HG03558 (cell line): ENCODE data around the gene FCMR.

ENCODE experiments used
- ATAC-seq: cut with Tn5 transposase; IDR thresholded peaks from one replicate; pipeline ENCODE4 v1.9.1; 2021; ENCODE audit warnings: moderate number of reproducible peaks; ENCODE audit not compliant: unreplicated experiment; ENCODE audit errors: extremely low read depth

FCMR gene

DNA sequence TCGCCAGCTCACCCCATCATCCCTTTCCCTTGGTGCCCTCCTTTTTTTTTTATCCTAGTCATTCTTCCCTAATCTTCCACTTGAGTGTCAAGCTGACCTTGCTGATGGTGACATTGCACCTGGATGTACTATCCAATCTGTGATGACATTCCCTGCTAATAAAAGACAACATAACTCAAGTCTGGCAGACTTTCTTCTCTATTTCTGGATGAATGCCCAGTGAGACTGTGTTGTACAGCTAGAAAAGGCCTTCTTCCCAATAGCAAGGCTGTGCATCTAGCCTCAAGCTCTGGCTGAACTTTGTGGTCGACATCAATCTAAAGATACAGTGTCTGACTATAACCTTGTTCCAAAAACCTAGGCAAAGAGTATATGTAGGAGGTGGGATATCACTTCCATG lies 18.1 kb downstream of the FCMR start:
- no peak for ATAC-seq

DNA sequence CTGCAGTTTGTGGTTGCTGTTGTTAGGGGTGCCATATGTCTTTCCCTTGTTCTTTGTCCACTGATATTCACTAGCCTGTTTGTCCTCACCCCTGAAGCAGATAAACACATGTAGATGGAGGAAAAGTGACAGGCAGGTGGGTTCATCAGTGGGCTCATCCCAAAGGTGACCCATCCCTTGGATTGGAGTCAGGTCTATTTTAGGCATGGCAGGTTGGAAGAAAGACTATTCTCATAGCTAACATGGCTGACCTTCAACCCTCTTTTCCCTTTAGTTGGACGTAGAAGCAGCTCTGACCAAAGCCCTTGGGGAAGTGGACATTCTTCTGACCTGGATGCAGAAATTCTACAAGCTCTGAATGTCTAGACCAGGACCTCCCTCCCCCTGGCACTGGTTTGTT lies 19.0 kb downstream of the FCMR start:
- no peak for ATAC-seq

DNA sequence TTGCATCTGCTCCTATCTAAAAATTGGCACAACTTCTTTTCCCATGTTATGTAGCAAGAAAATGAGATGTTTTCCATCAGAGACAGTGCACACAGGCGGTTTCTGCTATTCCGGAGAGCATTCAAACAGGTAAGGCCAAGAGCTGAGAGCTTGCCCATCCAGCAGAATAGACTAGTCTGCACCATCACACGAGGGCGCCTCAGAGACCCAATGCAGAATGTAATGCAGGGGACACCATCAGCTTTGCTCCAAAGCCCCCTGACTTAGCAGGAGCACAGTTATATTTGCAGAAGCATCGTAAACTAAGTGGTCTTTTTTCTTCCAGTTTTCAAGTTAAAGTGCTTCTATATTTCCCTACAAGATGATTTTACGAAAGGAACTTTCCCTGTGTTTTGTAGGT lies 19.8 kb downstream of the FCMR start:
- ATAC-seq: no peak

DNA sequence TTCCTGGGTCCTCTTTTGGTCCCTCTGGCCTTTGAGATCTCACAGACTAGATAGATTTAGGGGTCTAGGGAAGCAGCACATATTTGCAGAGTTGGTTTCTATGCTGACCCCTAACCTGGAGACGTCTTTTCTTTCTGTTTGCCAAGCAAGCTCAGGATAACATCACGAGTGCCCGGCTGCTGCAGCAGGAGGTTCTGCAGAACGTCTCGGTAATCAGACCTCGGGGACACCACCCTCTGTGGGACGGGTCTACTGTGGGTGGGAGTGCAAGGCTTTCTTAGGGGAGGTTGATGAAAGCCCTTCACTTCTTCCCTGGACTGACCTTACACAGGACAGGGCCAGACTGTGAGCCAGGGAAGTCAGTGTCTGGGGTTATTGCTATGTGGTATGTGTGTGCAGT lies 21.6 kb downstream of the FCMR start:
- ATAC-seq: no peak

DNA sequence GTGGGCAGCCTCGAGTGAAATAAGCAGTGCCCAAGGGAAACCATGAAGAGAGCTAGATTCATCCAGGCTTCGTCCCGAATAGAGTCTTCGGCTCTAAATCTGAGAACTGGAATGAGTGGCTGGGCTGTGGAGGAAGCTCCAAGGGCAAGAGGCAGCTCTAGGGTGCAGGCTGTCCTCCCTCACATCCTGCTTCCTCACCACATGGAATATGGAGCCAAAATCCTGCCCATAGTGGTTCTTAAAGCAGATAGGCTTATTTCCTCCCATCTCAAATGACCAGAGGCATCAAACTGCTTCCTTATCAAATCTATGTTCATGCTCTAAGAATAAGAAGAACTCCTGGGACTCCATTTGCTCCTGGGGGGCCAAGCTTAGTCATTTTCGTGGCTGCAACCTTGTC lies 22.0 kb downstream of the FCMR start:
- no peak for ATAC-seq

DNA sequence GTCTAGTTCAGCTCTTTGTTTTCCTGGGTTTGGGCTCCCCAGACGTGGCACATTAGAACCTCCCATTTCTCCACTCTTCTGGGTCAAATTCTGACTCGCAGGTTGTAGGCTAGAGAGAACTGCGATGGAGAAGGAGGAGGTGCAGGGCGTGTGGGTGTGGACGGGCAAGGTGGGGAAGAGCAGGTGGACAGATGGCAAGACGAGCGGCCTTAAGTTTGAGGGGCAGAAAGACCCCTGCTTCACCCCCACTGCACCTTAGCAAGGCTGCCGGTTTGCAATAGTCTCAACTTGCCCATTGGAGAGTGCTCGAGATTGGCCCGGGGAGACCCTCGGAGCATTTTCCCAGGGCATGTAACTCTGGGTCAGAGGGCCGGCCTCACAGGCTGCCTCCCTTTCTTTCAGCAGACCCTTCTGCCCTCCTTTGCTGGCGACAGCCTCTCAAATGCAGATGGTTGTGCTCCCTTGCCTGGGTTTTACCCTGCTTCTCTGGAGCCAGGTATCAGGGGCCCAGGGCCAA lies 22.8 kb downstream of the FCMR start:
- no peak for ATAC-seq

DNA sequence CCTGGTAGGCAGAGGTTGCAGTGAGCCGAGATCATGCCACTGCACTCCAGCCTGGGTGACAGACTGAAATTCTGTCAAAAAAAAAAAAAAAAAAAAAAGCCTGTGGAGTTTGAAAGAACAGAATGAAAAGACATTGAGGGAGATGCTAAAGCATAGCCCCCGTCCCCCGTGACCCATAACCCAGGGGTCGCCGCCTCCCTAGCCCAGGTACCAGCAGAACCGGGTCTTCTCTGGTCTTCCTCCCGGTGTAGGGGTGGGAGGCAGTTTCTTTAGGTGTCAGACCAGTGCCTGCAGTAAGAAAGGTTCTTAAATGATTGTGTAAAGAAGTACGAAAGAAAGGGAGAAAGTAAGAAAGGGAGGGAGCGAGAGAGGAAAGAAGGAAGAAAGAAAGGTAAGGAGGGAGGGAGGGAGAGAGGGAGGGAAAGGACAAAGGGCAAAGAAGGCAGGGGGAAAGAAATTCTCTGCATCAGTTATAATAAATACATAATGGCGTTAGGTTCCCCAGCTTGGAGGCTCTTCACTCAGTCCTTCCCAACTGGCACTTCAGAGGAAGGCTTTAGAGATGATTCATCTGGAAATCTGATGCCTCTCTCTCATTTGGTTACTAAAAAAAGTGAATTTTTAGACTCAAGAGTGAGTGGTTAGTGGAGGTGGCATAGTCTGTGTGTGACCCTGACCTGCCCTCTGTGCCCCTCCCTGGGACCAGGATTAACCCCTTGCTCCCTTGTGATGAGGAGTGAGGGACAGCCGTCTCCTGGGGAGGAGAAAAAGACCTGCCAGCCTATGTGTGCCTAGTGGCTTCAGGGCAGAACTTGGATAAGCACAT lies 23.4 kb downstream of the FCMR start:
- no peak for ATAC-seq

DNA sequence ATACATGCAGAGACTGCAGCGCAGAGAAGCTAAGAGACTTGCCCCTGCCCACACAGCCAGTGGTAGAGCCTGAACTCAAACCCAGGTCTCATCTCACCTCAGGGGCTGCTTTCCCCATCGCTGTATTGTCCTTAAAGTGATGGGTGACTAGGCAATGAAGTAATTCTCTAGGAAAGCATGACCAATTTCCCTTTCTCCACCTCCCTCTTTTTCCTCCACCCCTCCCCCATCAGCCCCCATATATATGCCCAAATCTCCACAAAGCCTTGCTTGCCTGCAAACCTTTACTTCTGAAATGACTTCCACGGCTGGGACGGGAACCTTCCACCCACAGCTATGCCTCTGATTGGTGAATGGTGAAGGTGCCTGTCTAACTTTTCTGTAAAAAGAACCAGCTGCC lies 24.6 kb downstream of the FCMR start, which contains the start of gene IL24:
IL24 (plus strand) TSS at position 269 of the 400 bp plus-strand sequence. CDS start 390 bp downstream, outside the sequence.
- ATAC-seq: no peak

DNA sequence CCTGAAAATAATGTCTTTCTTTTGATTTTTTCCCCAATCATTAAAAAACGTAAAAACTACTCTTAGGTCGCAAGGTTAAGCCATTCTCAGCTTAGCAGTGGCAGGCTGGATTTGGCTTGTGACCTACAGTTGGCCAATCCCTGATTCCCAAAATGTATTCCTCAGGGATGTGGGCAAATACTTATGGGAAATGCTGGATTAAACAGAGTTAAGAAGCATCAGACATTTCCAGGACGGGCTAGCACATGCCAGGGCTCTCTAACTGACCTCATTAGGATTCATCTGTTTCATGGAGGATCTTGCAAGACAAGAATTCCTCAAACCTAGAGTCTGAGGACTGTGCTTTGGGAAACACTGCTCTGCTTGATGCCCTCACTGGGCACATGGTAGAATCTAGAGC lies 25.5 kb downstream of the FCMR start:
- no peak for ATAC-seq

DNA sequence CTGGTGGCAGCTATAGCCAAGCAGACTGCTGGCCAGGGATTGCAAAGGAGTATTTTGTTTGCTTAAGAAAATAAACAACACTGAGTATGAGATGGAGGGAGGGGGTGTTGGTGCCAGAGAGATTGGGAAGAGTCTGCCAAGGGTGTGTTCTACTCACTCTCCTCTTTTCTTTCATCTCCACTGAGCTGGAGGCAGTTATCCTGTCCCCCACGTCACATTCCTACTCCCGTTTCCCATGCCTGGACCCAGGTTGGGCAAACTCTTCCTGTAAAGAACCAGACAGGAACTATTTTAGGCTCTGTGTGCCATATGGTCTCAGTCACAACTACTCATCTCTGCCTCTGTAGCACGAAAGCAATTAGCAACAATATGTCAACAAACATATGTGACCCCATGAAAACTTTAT lies 25.9 kb downstream of the FCMR start:
- ATAC-seq: no peak

DNA sequence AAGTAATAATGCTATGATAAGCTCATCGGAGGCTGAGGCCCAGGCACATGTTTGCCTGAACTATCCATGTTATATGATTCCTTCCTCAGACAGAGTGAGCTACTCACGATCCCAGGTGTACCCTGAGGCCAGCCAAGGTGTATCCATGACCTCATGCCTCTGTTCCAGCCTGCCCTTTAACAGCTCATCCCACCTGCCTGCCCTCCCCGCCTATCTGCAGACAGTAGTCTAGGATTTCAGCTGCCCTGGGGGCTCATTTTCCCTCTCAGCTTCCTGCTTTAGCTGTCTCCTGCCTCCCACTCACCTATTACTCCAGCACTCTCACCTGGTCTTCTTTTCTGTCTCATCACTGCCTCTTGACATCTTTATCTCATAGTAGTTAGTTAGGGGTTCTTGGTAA lies 26.4 kb downstream of the FCMR start:
- ATAC-seq: no peak

DNA sequence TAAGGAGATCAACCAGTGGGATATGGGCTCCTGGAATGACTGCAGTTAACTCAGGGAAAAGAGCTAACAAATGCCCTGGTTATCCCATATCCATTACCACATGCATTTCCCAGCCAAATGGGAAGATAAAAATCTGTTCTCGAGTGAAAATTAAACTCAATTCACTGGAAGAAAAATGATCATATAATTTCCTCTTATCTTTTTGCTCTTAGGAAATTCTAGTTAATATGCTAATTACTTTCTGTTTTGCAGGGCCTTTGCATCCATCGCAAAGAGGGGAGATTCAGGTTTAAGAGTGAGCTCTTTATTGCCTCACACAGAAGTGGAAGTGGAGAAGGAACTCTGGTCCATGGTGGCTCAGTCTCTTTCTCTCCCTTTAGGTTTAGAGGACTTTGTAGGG lies 28.4 kb downstream of the FCMR start:
- ATAC-seq: no peak

DNA sequence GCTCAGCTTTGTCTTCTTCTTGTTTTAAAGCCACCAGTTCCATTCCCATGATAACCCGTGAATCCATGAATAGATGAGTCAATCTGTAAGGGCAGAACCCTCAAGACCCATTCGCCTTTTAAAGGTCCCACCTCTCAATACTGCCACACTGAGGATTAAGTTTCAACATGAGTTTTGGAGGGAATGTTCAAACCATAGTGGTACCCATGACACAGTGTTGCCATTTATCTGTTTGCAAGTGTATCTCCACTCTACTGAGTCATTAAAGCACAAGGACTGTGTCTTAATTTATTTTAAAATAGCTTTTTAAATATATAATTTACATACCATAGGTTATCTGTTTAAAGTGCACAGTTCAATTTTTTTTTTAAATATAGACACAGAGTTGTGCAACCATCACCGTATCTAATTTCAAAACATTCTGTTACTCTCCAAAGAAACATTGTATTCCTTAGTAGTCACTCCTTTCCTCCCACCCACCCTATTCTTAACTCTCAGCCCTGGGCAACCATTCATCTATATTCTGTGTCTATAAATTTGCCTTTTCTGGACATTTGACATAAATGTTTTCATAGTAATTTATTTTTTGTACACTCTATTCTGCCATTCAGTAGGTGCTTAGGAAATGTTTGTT lies 29.3 kb downstream of the FCMR start:
- no peak for ATAC-seq

DNA sequence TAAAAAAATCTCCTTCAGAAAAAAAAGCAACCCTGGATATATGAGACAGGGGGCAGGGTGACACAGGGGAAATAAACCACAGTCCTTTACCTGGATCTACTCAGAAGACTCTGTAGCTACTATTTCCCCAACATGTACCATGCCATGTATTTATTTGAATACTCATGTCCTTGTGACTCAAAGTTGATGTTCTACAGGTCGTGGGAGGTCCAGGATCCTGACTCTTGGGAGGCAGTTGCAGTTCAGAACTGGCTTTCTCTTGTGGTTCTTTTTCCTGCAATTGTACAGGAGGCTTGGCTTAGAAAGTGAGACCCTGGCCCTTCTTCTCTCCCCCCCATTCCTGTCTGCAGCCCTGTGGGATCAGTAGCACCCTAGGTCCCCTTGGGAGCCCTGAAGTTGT lies 30.3 kb downstream of the FCMR start:
- no peak for ATAC-seq

DNA sequence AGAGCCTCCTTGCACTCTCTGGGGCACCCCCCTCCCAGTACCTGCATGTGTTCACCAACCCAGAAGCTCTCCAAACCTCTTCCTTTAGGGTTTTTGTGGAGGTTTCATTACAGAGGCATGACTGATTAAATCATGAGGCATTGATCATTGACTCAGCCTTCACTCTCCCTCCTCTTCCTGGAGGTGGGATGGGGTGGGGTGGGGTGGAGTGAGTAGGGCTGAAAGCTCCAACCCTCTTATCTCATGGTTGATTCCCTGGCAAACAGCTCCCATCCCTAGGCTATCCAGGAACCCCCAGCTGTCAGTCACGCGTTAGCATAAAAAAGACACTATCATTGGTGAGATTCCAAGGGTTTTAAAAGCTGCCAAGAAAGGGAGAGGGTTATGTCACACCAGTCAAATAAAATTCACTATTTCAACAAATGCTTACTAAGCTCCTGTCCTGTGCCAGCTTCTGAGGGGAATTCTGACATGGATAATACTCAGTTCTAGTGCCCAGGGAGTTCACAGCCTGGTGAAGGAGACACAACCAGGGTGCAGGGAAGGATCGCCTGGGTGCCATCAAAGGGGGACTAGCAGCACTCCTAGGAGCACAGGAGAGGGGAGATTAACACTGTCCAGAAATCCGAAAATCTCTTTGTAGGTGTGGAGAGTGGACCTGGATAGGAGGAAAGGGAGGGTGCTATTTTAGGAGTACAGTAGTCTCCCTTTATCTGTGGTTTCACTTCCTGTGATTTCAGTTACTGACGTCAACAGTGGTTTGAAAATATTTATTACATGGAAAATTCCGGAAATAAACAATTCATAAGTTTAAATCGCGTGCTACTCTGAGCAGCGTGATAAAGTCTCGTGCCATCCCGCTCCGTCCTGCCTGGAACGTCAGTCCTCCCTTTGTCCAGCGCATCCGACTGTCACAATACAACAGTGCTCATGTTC lies 31.3 kb downstream of the FCMR start:
- no peak for ATAC-seq

DNA sequence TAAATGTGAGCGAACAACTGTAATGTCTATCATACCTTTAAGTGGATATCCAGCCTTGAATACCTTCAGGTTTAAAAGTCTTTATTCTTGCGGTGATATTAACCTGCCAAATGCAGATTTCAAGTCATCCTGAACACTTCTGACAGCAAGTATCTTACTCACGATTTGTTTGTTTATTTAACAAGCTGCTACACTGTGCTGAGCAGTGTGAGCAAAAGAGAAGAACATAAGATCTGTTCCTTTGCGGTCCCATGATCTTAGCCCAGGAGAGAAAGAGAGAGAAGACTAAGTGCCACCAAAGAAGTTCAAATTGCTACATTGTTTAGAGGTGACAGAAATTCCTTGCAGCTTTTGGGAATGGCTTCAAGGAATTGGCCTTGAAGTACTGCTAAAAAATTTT lies 34.0 kb downstream of the FCMR start:
- ATAC-seq: no peak

DNA sequence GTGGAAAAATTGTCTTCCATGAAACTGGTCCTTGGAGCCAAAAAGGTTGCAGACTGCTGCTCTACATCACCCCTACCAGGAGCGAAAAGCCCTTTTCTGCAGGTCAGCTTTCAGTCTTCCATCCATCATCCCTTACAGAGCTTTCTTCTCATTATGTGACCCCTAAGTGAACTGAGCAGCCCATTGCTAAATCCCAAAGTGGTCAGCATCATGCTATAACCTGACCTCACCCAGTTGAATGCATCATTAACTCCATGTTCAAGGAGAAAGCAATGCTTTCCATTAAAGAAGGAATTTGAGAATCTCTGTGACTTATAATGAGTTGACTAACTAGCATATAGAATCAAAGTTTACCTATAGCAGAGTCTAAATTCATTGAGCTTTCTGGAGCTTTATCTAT lies 34.9 kb downstream of the FCMR start:
- ATAC-seq: no peak

DNA sequence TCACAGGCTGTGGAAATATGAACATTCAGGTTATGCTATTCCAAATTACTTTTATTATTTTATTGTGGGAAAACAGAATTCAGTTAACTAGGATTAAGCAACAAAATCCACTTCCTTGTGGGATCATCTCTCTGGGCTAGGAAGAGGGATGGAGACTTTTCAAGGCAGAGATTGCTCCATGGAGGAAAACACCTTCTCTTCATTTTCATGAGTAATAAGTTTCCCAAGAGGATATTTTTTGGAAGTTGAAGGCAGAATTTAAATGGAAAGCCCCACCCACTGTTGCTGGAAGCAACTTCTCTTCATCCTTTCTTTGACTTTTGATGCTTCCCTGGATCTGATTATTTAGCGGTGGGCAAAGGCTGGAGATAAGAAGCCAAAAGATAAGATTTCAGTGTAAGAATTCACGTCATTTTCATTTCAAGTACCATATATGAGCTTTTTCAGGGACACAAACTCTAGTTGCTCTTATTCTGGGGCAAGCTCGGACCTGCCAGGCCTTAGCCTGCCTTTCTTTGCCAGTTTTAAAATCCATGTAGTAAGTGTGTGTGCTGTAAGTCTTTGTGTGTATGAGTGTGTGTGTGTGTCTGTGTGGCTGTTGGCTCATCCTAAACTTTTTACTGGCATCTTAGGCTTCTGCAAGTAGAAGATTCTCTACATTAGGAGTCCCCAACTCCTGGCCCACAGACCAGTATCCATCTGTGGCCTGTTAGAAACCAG lies 36.2 kb downstream of the FCMR start:
- no peak for ATAC-seq

DNA sequence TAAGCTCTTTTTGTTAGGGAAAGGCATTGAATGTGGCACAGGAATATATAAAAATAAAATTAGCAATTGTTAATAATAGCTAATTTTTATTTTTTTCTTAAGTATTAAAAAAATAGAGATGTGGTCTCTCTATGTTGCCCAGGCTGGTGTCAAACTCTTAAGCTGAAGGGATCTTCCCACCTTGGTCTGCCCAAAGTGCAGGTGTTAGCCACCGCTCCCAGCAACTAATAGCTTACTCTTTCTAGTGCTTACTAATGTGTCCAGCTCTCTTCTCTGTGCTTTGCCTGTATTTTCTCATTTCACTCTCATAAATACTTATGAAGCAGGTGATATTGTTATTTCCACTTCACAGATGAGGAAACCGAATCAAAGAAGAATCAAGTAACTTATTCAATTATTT lies 37.9 kb downstream of the FCMR start:
- no peak for ATAC-seq

DNA sequence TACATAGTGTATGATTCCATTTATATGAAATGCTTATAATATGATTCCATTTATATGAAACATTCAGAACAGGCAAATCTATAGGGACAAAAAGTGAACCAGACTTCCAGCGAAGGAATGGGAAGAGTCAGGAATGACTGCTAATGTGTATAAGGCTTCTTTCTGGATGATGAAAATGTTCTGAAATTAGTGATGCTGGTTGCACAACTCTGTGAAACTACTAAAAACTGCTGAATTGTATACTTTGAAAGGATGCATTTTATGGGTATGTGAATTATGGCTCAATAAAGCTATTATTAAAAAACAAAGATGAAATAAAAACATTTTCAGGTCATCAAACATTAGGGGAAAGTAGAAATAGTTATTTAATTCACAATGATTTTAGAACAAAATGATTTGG lies 38.6 kb downstream of the FCMR start:
- no peak for ATAC-seq
